NB4 (cell line): ENCODE measurements around the gene GALNT17.

Experiments used
- POLR2A ChIP-seq: IDR thresholded peaks from 2 replicates; pipeline ENCODE4 v1.6.1; 2011; ENCODE audit warnings: mild to moderate bottlenecking; ENCODE audit not compliant: insufficient read length; ENCODE audit errors: extremely low read depth
- TF ChIP-seq, protein P1 (sequence below): IDR thresholded peaks from one replicate; pipeline ENCODE4 v1.5.1; 2012; ENCODE audit warnings: low read depth, low read length

GRCh38 chr7:71716690-71717089 is 584.7 kb downstream of the GALNT17 start:
- TF ChIP-seq, protein P1, sequence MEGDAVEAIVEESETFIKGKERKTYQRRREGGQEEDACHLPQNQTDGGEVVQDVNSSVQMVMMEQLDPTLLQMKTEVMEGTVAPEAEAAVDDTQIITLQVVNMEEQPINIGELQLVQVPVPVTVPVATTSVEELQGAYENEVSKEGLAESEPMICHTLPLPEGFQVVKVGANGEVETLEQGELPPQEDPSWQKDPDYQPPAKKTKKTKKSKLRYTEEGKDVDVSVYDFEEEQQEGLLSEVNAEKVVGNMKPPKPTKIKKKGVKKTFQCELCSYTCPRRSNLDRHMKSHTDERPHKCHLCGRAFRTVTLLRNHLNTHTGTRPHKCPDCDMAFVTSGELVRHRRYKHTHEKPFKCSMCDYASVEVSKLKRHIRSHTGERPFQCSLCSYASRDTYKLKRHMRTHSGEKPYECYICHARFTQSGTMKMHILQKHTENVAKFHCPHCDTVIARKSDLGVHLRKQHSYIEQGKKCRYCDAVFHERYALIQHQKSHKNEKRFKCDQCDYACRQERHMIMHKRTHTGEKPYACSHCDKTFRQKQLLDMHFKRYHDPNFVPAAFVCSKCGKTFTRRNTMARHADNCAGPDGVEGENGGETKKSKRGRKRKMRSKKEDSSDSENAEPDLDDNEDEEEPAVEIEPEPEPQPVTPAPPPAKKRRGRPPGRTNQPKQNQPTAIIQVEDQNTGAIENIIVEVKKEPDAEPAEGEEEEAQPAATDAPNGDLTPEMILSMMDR = no peak
- no peak for TF ChIP-seq POLR2A
